ENCODE data around the gene SMAD6. TPM values are rescaled to one million over a fixed set of nuclear protein-coding genes. Genes with fewer than 3 reads are reported as not detected.

The SMAD6 gene
- total RNA-seq, 2 donors from 2014 or later, result 190 to 213 TPM

DNA sequence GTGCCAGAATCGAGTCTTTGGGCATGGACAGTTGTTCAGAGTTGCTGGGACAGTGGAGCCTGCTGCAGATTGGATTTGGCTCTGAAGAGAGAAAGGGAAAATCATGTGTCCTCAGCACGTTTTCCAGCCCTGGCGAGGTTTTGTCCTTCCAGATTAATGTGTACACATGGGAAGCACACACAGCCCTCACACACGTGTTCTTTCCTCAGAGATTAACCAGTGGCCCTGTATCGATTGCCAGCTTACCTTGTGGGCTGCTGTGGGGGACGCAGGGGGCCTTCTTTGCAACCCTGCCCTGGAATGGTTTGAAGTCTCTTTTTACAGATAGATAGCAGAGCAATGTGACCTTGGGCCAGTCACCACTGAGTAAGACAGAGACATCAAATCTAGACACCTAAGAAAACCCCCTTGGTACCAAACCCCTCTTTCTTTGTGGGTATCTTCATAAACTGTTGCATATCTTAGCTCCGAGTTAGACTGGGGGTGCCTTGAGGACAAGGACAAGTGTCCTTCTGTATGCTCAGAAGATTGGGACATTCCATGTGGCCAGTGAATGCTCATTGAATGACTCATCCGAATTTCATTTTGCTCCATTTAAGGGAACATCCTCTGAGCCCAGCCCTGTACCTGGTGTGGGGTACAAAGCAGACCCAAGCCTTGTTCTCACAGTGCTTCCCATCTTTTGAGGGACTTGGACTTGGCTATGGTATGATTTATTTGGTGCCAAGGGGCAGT, 48.0 kb downstream of the SMAD6 start:
- TF ChIP-seq, protein P1, sequence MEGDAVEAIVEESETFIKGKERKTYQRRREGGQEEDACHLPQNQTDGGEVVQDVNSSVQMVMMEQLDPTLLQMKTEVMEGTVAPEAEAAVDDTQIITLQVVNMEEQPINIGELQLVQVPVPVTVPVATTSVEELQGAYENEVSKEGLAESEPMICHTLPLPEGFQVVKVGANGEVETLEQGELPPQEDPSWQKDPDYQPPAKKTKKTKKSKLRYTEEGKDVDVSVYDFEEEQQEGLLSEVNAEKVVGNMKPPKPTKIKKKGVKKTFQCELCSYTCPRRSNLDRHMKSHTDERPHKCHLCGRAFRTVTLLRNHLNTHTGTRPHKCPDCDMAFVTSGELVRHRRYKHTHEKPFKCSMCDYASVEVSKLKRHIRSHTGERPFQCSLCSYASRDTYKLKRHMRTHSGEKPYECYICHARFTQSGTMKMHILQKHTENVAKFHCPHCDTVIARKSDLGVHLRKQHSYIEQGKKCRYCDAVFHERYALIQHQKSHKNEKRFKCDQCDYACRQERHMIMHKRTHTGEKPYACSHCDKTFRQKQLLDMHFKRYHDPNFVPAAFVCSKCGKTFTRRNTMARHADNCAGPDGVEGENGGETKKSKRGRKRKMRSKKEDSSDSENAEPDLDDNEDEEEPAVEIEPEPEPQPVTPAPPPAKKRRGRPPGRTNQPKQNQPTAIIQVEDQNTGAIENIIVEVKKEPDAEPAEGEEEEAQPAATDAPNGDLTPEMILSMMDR (conservative IDR thresholded peaks at IDR 0.05), result no peak
- 84 to 96% methylated on average over 3 to 8 of the region's 8 CpGs for whole genome bisulfite sequencing, 2 experiments (ENCODE audit: insufficient coverage in 1 of 2, insufficient read length in 1 of 2)
- H3K36me3 Mint-ChIP-seq (ENCODE audit: low read depth), result peaks cover 69% of the 10 kb centered on the region
- no peak overlapping the region for H3K4me3 Mint-ChIP-seq
- peak overlapping the region; percentile 87 for H3K27ac Mint-ChIP-seq
- H3K27me3 Mint-ChIP-seq (ENCODE audit: insufficient read depth), result no peaks in the 10 kb centered on the region
- peaks cover 26% of the 10 kb centered on the region for H3K4me1 ChIP-seq (ENCODE audit: control insufficient read depth, insufficient read depth, low read length)
- H3K9ac ChIP-seq (ENCODE audit: extremely low read depth, low read length, poor library complexity, severe bottlenecking), result no peak overlapping the region
- peaks cover 5% of the 10 kb centered on the region for H3K9me3 Mint-ChIP-seq
- H3K9me3 ChIP-seq (ENCODE audit: control insufficient read depth, low read length), result peaks cover 12% of the 10 kb centered on the region
- H3K27me3 ChIP-seq (ENCODE audit: control insufficient read depth, insufficient read depth, low read length, poor library complexity, severe bottlenecking), result no peaks in the 10 kb centered on the region
- H3K4me3 ChIP-seq (ENCODE audit: low read length), result no peak overlapping the region
- H3K4me1 Mint-ChIP-seq, result peaks cover 61% of the 10 kb centered on the region
- DNase-seq, result no peak
- H3K27ac ChIP-seq (ENCODE audit: low read depth, low read length), result no peak overlapping the region
- peaks cover 85% of the 10 kb centered on the region for H3K36me3 ChIP-seq (ENCODE audit: control insufficient read depth, insufficient read depth, low read length)

DNA sequence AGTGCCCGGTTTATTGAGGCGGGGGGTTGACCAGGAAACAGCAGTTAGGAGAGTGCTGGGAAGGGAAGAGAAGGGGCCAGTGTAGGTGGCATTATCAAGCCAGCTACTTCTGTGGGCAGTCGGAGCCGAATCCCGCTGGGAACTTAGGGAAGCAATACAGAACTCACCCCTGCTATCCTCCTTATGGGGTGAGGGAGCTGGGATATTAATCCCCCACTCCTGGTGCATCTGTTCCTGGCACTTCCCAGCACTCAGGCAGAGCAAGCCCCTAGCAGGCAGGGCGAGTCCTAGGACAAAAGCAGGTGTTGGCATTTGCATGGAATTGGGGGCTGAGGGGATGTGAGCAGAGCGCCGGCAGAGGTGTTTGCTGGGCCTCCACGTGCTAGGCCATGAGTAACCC, 48.6 kb downstream of the SMAD6 start:
- Histone ChIP-seq H3K9ac (ENCODE audit: extremely low read depth, low read length, poor library complexity, severe bottlenecking) (no peak overlapping the region), H3K4me3 (ENCODE audit: low read length) (no peak overlapping the region), H3K27me3 (ENCODE audit: control insufficient read depth, insufficient read depth, low read length, poor library complexity, severe bottlenecking) (no peaks in the 10 kb centered on the region), H3K27ac (ENCODE audit: low read depth, low read length) (no peak overlapping the region), H3K36me3 (ENCODE audit: control insufficient read depth, insufficient read depth, low read length) (peaks cover 87% of the 10 kb centered on the region), H3K4me1 (ENCODE audit: control insufficient read depth, insufficient read depth, low read length) (peaks cover 20% of the 10 kb centered on the region), H3K9me3 (ENCODE audit: control insufficient read depth, low read length) (peaks cover 18% of the 10 kb centered on the region)
- TF ChIP-seq, protein P1 (conservative IDR thresholded peaks at IDR 0.05), result no peak
- Mint-ChIP-seq H3K36me3 (ENCODE audit: low read depth) (peaks cover 75% of the 10 kb centered on the region), H3K9me3 (peaks cover 9% of the 10 kb centered on the region), H3K4me3 (no peak overlapping the region), H3K4me1 (peaks cover 59% of the 10 kb centered on the region), H3K27me3 (ENCODE audit: insufficient read depth) (no peaks in the 10 kb centered on the region), H3K27ac (peak overlapping the region; percentile 87)
- WGBS, 2 experiments (ENCODE audit: insufficient coverage in 1 of 2, insufficient read length in 1 of 2), result 87 to 94% methylated on average over 2 to 9 of the region's 9 CpGs
- DNase-seq, result no peak

DNA sequence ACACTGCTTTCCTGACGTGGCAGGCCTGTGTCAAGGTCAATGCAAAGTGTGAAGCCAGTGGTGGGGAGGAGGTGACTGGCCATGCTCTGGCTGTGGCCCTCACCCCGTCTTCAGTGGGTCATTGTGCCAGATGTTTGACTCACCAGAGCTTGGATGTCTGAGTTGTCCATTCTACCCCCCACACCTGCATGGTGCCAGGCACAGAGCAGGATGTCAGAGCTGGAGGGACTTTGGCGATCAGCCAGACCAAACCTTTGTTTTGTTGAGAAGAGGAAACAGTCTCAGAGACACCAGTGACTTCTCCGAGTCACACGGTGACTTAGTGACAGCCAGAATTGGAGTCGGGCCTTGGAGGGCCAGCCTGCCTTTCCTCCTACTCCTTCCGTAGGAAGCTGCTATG, 49.5 kb downstream of the SMAD6 start:
- peaks cover 90% of the 10 kb centered on the region for H3K36me3 ChIP-seq (ENCODE audit: control insufficient read depth, insufficient read depth, low read length)
- Mint-ChIP-seq H3K4me3 (no peak overlapping the region), H3K27me3 (ENCODE audit: insufficient read depth) (no peaks in the 10 kb centered on the region), H3K4me1 (peaks cover 49% of the 10 kb centered on the region), H3K9me3 (peaks cover 9% of the 10 kb centered on the region), H3K36me3 (ENCODE audit: low read depth) (peaks cover 81% of the 10 kb centered on the region), H3K27ac (peak overlapping the region; percentile 52)
- no peak for DNase-seq
- H3K27ac ChIP-seq (ENCODE audit: low read depth, low read length), result no peak overlapping the region
- H3K4me1 ChIP-seq (ENCODE audit: control insufficient read depth, insufficient read depth, low read length), result peaks cover 10% of the 10 kb centered on the region
- H3K27me3 ChIP-seq (ENCODE audit: control insufficient read depth, insufficient read depth, low read length, poor library complexity, severe bottlenecking), result no peaks in the 10 kb centered on the region
- peaks cover 18% of the 10 kb centered on the region for H3K9me3 ChIP-seq (ENCODE audit: control insufficient read depth, low read length)
- TF ChIP-seq, protein P1 (conservative IDR thresholded peaks at IDR 0.05), result no peak
- 71 to 97% methylated on average over 1 to 6 of the region's 7 CpGs for WGBS, 2 experiments (ENCODE audit: insufficient coverage in 1 of 2, insufficient read length in 1 of 2)
- H3K4me3 ChIP-seq (ENCODE audit: low read length), result no peak overlapping the region
- no peak overlapping the region for H3K9ac ChIP-seq (ENCODE audit: extremely low read depth, low read length, poor library complexity, severe bottlenecking)
